ENCODE data around the gene AMPD3. TPM values are rescaled to one million over a fixed set of nuclear protein-coding genes. Genes with fewer than 3 reads are reported as not detected.

AMPD3 gene
- polyA plus RNA-seq, 1 of the 3 experiments (the other 2 are of a cell fraction), result 1.7 TPM

GRCh38 chr11:10499452-10499851 lies 44.4 kb downstream of the AMPD3 start:
- no peak for TF ChIP-seq FOXM1 (IDR thresholded peaks at IDR 0.05; ENCODE audit: low read depth)
- H3K36me3 ChIP-seq (replicated peaks in 1 of 2; ENCODE audit: control insufficient read depth in 1 of 2, insufficient read depth in 2 of 2, low read length in 1 of 2), result no peaks in the 10 kb centered on the region
- WGBS (ENCODE audit: low lambda C conversion rate), result 98% methylated on average over 5 of the region's 5 CpGs
- ChIA-PET CTCF (no interaction called here), POLR2A (no interaction called here)
- no peaks in the 10 kb centered on the region for H3K79me2 ChIP-seq (ENCODE audit: insufficient read depth)
- no peak for DNase-seq
- no peaks in the 10 kb centered on the region for H3K27me3 ChIP-seq (ENCODE audit: insufficient read depth)
- H3K4me1 ChIP-seq (ENCODE audit: control insufficient read depth in 1 of 2, insufficient read depth in 2 of 2, low read depth in 1 of 2, low read length in 1 of 2), result no peaks in the 10 kb centered on the region
- H3K4me3 ChIP-seq (ENCODE audit: low read depth in 2 of 2, low read length in 1 of 2), result no peak overlapping the region
- H4K20me1 ChIP-seq (ENCODE audit: insufficient read depth), result no peaks in the 10 kb centered on the region
- no peak overlapping the region for H3K9ac ChIP-seq
- no peaks in the 10 kb centered on the region for H3K9me2 ChIP-seq
- no peaks in the 10 kb centered on the region for H3K9me3 ChIP-seq
- H3F3A ChIP-seq (replicated peaks; ENCODE audit: insufficient read depth), result no peaks in the 10 kb centered on the region
- H2AFZ ChIP-seq (ENCODE audit: low read depth), result no peak overlapping the region
- H3K4me2 ChIP-seq, result no peak overlapping the region
- no peak overlapping the region for H3K27ac ChIP-seq (ENCODE audit: low read depth in 2 of 2, low read length in 1 of 2)

GRCh38 chr11:10499874-10500601 lies 45.0 kb downstream of the AMPD3 start:
- no peaks in the 10 kb centered on the region for H3K9me3 ChIP-seq
- H3K4me3 ChIP-seq (ENCODE audit: low read depth in 2 of 2, low read length in 1 of 2), result no peak overlapping the region
- no peaks in the 10 kb centered on the region for H3F3A ChIP-seq (replicated peaks; ENCODE audit: insufficient read depth)
- no peaks in the 10 kb centered on the region for H3K4me1 ChIP-seq (ENCODE audit: control insufficient read depth in 1 of 2, insufficient read depth in 2 of 2, low read depth in 1 of 2, low read length in 1 of 2)
- 88% methylated on average over 15 of the region's 15 CpGs for WGBS (ENCODE audit: low lambda C conversion rate)
- TF ChIP-seq FOSL2 (IDR thresholded peaks at IDR 0.05; ENCODE audit: borderline replicate concordance, low read depth) (no peak), MAX (IDR thresholded peaks at IDR 0.05; ENCODE audit: low read depth) (no peak), FOXJ3 (CRISPR knock-in tag; IDR thresholded peaks at IDR 0.05) (no peak), TCF12 (IDR thresholded peaks at IDR 0.05) (no peak), RFX5 (IDR thresholded peaks at IDR 0.05; ENCODE audit: low read length) (no peak), FOXM1 (IDR thresholded peaks at IDR 0.05; ENCODE audit: low read depth) (no peak), SMC3 (IDR thresholded peaks at IDR 0.05; ENCODE audit: low read depth, low read length) (no peak), EZH2phosphoT487 (IDR thresholded peaks at IDR 0.05; ENCODE audit: borderline replicate concordance, low read depth) (no peak), RAD21 (IDR thresholded peaks at IDR 0.05; ENCODE audit: low read length) (no peak), NFIC (IDR thresholded peaks at IDR 0.05; ENCODE audit: borderline replicate concordance) (no peak), EP300 (IDR thresholded peaks at IDR 0.05; ENCODE audit: borderline replicate concordance in 1 of 2, low read depth in 1 of 2, low read length in 1 of 2) (no peak), JUND (IDR thresholded peaks at IDR 0.05) (no peak), CTCF (IDR thresholded peaks at IDR 0.05) (no peak), TEAD4 (IDR thresholded peaks at IDR 0.05; ENCODE audit: borderline replicate concordance, insufficient read depth) (no peak), PBX3 (IDR thresholded peaks at IDR 0.05) (no peak), RCOR1 (IDR thresholded peaks at IDR 0.05; ENCODE audit: low read length) (no peak), USF2 (IDR thresholded peaks at IDR 0.05; ENCODE audit: borderline replicate concordance, low read depth, low read length) (no peak), IRF3 (IDR thresholded peaks at IDR 0.05; ENCODE audit: low read depth, low read length) (no peak)
- H3K4me2 ChIP-seq, result no peak overlapping the region
- H3K27me3 ChIP-seq (ENCODE audit: insufficient read depth), result no peaks in the 10 kb centered on the region
- H3K9me2 ChIP-seq, result no peaks in the 10 kb centered on the region
- H4K20me1 ChIP-seq (ENCODE audit: insufficient read depth), result no peaks in the 10 kb centered on the region
- DNase-seq, result no peak
- ChIA-PET POLR2A (no interaction called here), CTCF (no interaction called here)
- H3K27ac ChIP-seq (ENCODE audit: low read depth in 2 of 2, low read length in 1 of 2), result no peak overlapping the region
- H3K36me3 ChIP-seq (replicated peaks in 1 of 2; ENCODE audit: control insufficient read depth in 1 of 2, insufficient read depth in 2 of 2, low read length in 1 of 2), result no peaks in the 10 kb centered on the region
- no peaks in the 10 kb centered on the region for H3K79me2 ChIP-seq (ENCODE audit: insufficient read depth)
- no peak overlapping the region for H2AFZ ChIP-seq (ENCODE audit: low read depth)
- no peak overlapping the region for H3K9ac ChIP-seq
